Muscle of leg (tissue), 11 donors: ENCODE measurements around the gene IDI1. TPM values are rescaled to one million over a fixed set of nuclear protein-coding genes. Genes with fewer than 3 reads are reported as not detected.

Experiments used
- DNase-seq: peaks from one replicate; pipeline ENCODE4 v3.0.0; 2013
- H3K27ac ChIP-seq: one replicate; pipeline ENCODE4 v1.5.1; 2013; ENCODE audit warnings: mild to moderate bottlenecking, low read length, control low read depth
- H3K27me3 ChIP-seq: one replicate; pipeline ENCODE4 v1.6.1; 2013; ENCODE audit warnings: low read length; ENCODE audit not compliant: control insufficient read depth, insufficient read depth
- H3K36me3 ChIP-seq: one replicate; pipeline ENCODE4 v1.6.1; 2013; ENCODE audit warnings: low read length; ENCODE audit not compliant: control insufficient read depth, insufficient read depth
- H3K4me1 ChIP-seq: one replicate; pipeline ENCODE4 v1.6.1; 2013; ENCODE audit warnings: low read length; ENCODE audit not compliant: control insufficient read depth, insufficient read depth
- H3K4me3 ChIP-seq: one replicate; pipeline ENCODE4 v1.5.1; 2013; ENCODE audit warnings: low read length, control low read depth
- H3K9me3 ChIP-seq: replicated peaks from 2 replicates; pipeline ENCODE4 v1.6.1; 2013; ENCODE audit warnings: low read depth, low read length; ENCODE audit not compliant: control insufficient read depth
- WGBS: methylation state at CpG from one replicate; pipeline ENCODE4 v1.1.5; 2013; ENCODE audit warnings: missing lambda C conversion rate; ENCODE audit not compliant: insufficient coverage; 5-methylcytosine and 5-hydroxymethylcytosine counted together
- polyA plus RNA-seq, 8 donors: library from polyadenylated mRNA; unstranded; fragments of 120-200 nt; gene quantifications; one replicate each; pipeline versions ENCODE4 v1.2.1 to v1.2.3, GENCODE V29; 2013; ENCODE audit warnings: inconsistent platforms in 1 of 8, low replicate concordance in 1 of 8; ENCODE audit not compliant: insufficient read length in 8 of 8, insufficient read depth in 1 of 8
- total RNA-seq: library from RNA; stranded (reverse); fragments of 120-200 nt; gene quantifications from one replicate; pipeline ENCODE4 v1.2.4, GENCODE V29; 2013

IDI1 gene
- total and polyA plus RNA-seq, 9 donors: 29.7 to 55.0 (median 43.9) TPM

DNA sequence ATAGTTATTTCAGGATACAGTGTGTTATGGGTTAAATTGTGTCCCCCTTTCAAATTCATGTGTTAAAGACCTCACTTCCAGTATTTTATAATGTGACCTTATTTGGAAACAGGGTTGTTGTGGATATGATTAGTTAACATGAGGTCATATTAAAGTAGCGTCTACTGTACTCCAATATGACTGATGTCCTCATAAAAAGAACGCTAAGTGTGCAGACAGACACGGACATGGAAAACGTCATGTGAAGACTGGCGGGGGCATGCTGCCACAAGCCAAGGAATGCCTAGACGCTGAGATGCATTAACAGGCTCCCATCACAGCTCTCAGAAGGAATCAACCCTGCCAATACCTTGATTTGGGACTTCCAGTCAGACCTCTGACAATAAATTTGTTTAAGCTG, 5.8 kb upstream of the IDI1 start:
- no peak for DNase-seq
- Histone ChIP-seq H3K4me1 (peaks cover 19% of the 10 kb centered on the region), H3K4me3 (no peak overlapping the region), H3K9me3 (no peaks in the 10 kb centered on the region), H3K27ac (no peak overlapping the region), H3K27me3 (no peaks in the 10 kb centered on the region), H3K36me3 (peaks cover 25% of the 10 kb centered on the region)
- WGBS: 90% methylated on average over 2 of the region's 6 CpGs

DNA sequence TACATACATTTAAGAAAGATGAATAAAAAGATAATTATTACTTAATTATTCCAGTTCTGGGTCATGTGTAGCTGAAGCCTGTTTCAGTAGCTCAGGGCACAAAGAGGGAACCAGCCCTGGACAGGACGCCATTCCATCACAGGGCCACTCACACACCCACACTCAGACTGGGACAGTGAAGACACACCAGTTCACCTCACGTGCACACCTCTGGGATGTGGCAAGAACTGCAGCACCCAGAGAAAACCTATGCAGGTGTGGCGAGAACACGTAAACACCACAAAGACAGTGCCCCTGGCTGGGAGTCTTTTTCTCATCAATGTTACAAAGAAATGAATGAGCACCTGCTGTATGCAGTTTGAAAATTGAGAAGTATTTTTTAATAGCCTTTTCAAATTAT, 1.6 kb upstream of the IDI1 start:
- peaks cover 9% of the 10 kb centered on the region for H3K4me1 ChIP-seq
- no peak overlapping the region for H3K27ac ChIP-seq

GRCh38 chr10:1050145-1050544, 1.2 kb upstream of the IDI1 start:
- H3K4me3 ChIP-seq: peak overlapping the region; percentile 90
- peak overlapping the region; percentile 100 for H3K27ac ChIP-seq
- WGBS: 30% methylated on average over 2 of the region's 5 CpGs
- H3K36me3 ChIP-seq: peaks cover 23% of the 10 kb centered on the region
- peaks cover 9% of the 10 kb centered on the region for H3K4me1 ChIP-seq
- DNase-seq: no peak
- no peaks in the 10 kb centered on the region for H3K9me3 ChIP-seq
- no peaks in the 10 kb centered on the region for H3K27me3 ChIP-seq

More for the DNA sequence above, 1.6 kb upstream of the IDI1 start:
- Histone ChIP-seq H3K4me3 (no peak overlapping the region), H3K36me3 (peaks cover 23% of the 10 kb centered on the region), H3K27me3 (no peaks in the 10 kb centered on the region), H3K9me3 (no peaks in the 10 kb centered on the region)
- WGBS: 86% methylated on average over 1 of the region's 4 CpGs
- no peak for DNase-seq

DNA sequence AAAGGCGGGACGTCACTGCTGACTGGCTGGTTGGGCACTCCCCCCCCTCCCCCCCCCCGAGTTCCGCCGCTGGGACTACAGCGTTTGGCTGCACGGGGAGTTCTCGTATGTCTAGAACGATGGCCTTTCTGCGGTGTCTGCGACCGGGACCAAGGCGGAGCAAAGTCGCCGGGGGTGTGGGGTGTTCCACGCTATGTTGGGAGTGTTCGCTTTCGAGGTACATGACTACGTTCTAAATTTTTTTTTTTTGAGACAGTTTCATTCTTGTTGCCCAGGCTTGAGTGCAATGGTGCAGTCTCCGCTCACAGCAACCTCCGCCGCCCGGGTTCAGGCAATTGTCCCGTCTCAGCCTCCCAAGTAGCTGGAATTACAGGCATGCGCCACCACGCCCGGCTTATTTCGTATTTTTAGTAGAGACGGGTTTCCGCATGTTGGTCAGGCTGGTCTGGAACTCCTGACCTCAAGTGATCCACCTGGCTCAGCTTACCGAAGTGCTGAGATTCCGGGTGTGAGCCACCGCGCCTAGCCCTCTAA, 573 bp upstream of the IDI1 start:
- H3K27ac ChIP-seq: peak overlapping the region; percentile 100
- WGBS: 0% methylated on average over 22 of the region's 34 CpGs
- peaks cover 6% of the 10 kb centered on the region for H3K4me1 ChIP-seq
- H3K4me3 ChIP-seq: peak overlapping the region; percentile 90
- peaks cover 23% of the 10 kb centered on the region for H3K36me3 ChIP-seq
- no peaks in the 10 kb centered on the region for H3K27me3 ChIP-seq
- H3K9me3 ChIP-seq: no peaks in the 10 kb centered on the region
- no peak for DNase-seq

- Histone ChIP-seq H3K27me3 (no peaks in the 10 kb centered on the region), H3K36me3 (peaks cover 24% of the 10 kb centered on the region), H3K4me1 (peaks cover 11% of the 10 kb centered on the region), H3K4me3 (peak overlapping the region; percentile 90), H3K27ac (peak overlapping the region; percentile 100), H3K9me3 (no peaks in the 10 kb centered on the region)
- WGBS: under 1% methylated on average over 37 of the region's 37 CpGs
- peak; percentile 65 for DNase-seq
These were observed 579 bp downstream of the IDI1 start for GRCh38 chr10:1048349-1048731.

DNA sequence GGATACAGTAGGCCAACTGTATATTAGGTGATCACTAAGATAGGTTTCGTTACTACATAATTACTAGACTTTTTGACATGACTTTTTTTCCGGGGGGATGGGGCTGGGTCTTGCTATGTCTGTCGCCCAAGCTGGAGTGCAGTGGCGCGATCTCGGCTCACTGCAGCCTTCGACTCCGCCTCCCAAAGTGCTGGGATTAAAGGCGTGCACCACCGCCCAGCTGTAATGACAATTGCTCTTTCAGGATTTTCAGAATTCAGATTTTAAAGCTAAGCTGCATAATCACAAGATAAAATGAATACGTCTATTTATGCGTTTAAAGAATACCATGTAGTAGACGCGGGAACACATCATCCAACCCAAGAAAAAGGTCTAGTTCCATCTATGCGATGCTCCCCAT, 982 bp downstream of the IDI1 start:
- Histone ChIP-seq H3K36me3 (peaks cover 21% of the 10 kb centered on the region), H3K9me3 (no peaks in the 10 kb centered on the region), H3K27me3 (no peaks in the 10 kb centered on the region), H3K4me1 (peaks cover 11% of the 10 kb centered on the region), H3K4me3 (peak overlapping the region; percentile 90), H3K27ac (peak overlapping the region; percentile 100)
- 2% methylated on average over 11 of the region's 15 CpGs for whole genome bisulfite sequencing
- DNase-seq: peak; percentile 29

DNA sequence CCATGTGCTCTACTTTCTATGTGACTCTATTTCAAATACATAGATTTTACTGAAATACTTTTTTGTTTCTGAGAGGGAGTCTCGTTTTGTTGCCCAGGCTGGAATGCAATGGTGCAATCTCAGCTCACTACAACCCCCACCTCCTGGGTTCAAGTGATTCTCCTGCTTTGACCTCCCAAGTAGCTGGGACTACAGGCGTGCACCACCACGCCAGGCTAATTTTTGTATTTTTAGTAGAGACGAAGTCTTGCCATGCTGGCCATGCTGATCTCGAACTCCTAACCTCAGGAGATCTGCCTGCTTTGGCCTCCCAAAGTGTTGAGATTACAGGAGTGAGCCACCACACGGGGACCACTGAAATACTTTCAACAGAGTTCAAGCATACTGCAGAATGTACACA, 3.5 kb downstream of the IDI1 start:
- Histone ChIP-seq H3K27me3 (no peaks in the 10 kb centered on the region), H3K36me3 (peaks cover 9% of the 10 kb centered on the region), H3K4me3 (no peak overlapping the region), H3K27ac (no peak overlapping the region), H3K9me3 (no peaks in the 10 kb centered on the region), H3K4me1 (peaks cover 8% of the 10 kb centered on the region)
- DNase-seq: no peak
- 94% methylated on average over 5 of the region's 6 CpGs for WGBS

- WGBS: 47% methylated on average over 2 of the region's 4 CpGs
- no peak for DNase-seq
- Histone ChIP-seq H3K4me1 (peaks cover 7% of the 10 kb centered on the region), H3K36me3 (peaks cover 9% of the 10 kb centered on the region), H3K9me3 (no peaks in the 10 kb centered on the region), H3K4me3 (no peak overlapping the region), H3K27me3 (no peaks in the 10 kb centered on the region), H3K27ac (no peak overlapping the region)
These were observed 4.0 kb downstream of the IDI1 start for GRCh38 chr10:1044964-1045363.

- Histone ChIP-seq H3K27ac (peak overlapping the region; percentile 79), H3K27me3 (no peaks in the 10 kb centered on the region), H3K4me1 (peaks cover 7% of the 10 kb centered on the region), H3K36me3 (peaks cover 9% of the 10 kb centered on the region), H3K4me3 (no peak overlapping the region), H3K9me3 (no peaks in the 10 kb centered on the region)
- no peak for DNase-seq
- 64% methylated on average over 4 of the region's 4 CpGs for WGBS
These were observed 4.8 kb downstream of the IDI1 start for GRCh38 chr10:1044146-1044545.

DNA sequence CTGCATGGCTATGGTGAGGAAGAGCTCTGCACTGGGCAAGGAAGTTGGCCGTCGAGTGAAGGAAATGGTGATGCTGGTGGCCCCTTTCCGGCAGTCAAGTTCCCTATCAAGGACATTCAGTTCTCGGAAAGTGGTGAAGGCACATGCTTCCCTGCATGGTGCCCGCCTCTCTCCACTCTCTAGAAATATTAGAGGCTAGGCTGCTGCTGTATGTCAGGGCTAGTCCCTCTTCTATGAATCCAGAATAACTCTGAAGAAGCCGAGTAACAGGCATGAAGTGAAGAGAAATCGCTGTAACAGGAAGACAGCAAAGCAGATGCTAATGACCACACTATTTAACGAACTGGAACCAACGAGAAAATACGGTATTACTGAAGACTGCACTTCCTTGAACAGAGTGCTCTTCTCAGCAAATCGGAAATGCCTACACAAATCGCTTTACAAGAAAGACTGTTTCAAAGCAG, 5.4 kb downstream of the IDI1 start:
- WGBS: 73% methylated on average over 11 of the region's 12 CpGs
- Histone ChIP-seq H3K27ac (peak overlapping the region; percentile 79), H3K4me1 (peaks cover 7% of the 10 kb centered on the region), H3K36me3 (peaks cover 9% of the 10 kb centered on the region), H3K27me3 (no peaks in the 10 kb centered on the region), H3K9me3 (no peaks in the 10 kb centered on the region), H3K4me3 (no peak overlapping the region)
- peak; percentile 62 for DNase-seq

DNA sequence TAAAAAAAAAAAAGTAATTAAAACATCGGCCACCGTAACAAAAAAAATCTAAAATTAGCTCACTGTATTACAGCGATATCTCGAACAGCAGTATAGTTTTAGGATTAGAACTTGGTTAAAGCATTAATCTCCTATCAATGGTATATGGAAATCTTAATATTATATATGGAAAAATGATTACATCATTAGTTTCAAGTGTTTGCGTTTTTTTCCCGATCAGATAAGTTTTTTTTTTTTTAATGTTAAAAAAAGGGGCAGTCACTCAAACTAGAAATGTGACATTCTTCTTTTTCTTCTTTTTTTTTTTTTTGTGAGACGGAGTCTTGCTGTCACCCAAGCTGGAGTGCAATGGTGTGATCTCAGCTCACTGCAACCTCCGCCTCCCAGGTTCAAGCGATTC, 7.4 kb downstream of the IDI1 start:
- H3K27me3 ChIP-seq: no peaks in the 10 kb centered on the region
- no peaks in the 10 kb centered on the region for H3K9me3 ChIP-seq
- no peak for DNase-seq
- 100% methylated on average over 2 of the region's 9 CpGs for WGBS
- H3K27ac ChIP-seq: no peak overlapping the region
- H3K4me1 ChIP-seq: peaks cover 5% of the 10 kb centered on the region
- no peak overlapping the region for H3K4me3 ChIP-seq
- H3K36me3 ChIP-seq: peaks cover 21% of the 10 kb centered on the region
